Progenitor cell of endocrine pancreas (in vitro differentiated cells): ENCODE results near the gene ETV7. TPM values are rescaled to one million over a fixed set of nuclear protein-coding genes. Genes with fewer than 3 reads are reported as not detected.

Source experiments
- DNase-seq: peaks from one replicate; pipeline ENCODE4 v3.0.0; 2021; ENCODE audit warnings: low spot score; ENCODE audit not compliant: unreplicated experiment
- H3K27ac Mint-ChIP-seq: 2 replicates; pipeline ENCODE4 v1.8.0; 2021; ENCODE audit warnings: mild to moderate bottlenecking, moderate library complexity, mixed read lengths
- H3K27me3 Mint-ChIP-seq: 2 replicates; pipeline ENCODE4 v1.8.0; 2021; ENCODE audit warnings: mixed read lengths
- H3K36me3 Mint-ChIP-seq: 2 replicates; pipeline ENCODE4 v1.8.0; 2022; ENCODE audit warnings: mixed read lengths; ENCODE audit not compliant: insufficient read depth
- H3K4me1 Mint-ChIP-seq: 2 replicates; pipeline ENCODE4 v1.8.0; 2021; ENCODE audit warnings: low read depth, mixed read lengths
- H3K4me3 Mint-ChIP-seq: 2 replicates; pipeline ENCODE4 v1.8.0; 2021; ENCODE audit warnings: low read depth, mild to moderate bottlenecking, moderate library complexity, mixed read lengths
- H3K9me3 Mint-ChIP-seq: 2 replicates; pipeline ENCODE4 v1.8.0; 2021; ENCODE audit warnings: low read depth, mixed read lengths
- total RNA-seq: library from RNA; stranded (reverse); gene quantifications from 2 replicates; pipeline ENCODE4 v1.2.1, GENCODE V29; 2021
- TF ChIP-seq, protein P1 (sequence below): fragments of 200-600 bp; sonication (generic); IDR thresholded peaks from one replicate; pipeline ENCODE4 v1.5.0; 2021; ENCODE audit warnings: antibody characterized with exemption, mild to moderate bottlenecking; ENCODE audit not compliant: unreplicated experiment

Gene ETV7
- total RNA-seq, 1 donor from 2014 or later, result not detected

GRCh38 chr6:36355819-36356218 lies 31.6 kb downstream of the ETV7 start:
- DNase-seq, result no peak
- no peak overlapping the region for H3K4me3 Mint-ChIP-seq
- H3K27ac Mint-ChIP-seq, result no peak overlapping the region

GRCh38 chr6:36353411-36353915 lies 34.0 kb downstream of the ETV7 start:
- H3K4me3 Mint-ChIP-seq, result no peak overlapping the region
- H3K9me3 Mint-ChIP-seq, result peaks cover 9% of the 10 kb centered on the region
- DNase-seq, result no peak
- H3K27me3 Mint-ChIP-seq, result no peaks in the 10 kb centered on the region
- no peak overlapping the region for H3K27ac Mint-ChIP-seq
- TF ChIP-seq, protein P1, sequence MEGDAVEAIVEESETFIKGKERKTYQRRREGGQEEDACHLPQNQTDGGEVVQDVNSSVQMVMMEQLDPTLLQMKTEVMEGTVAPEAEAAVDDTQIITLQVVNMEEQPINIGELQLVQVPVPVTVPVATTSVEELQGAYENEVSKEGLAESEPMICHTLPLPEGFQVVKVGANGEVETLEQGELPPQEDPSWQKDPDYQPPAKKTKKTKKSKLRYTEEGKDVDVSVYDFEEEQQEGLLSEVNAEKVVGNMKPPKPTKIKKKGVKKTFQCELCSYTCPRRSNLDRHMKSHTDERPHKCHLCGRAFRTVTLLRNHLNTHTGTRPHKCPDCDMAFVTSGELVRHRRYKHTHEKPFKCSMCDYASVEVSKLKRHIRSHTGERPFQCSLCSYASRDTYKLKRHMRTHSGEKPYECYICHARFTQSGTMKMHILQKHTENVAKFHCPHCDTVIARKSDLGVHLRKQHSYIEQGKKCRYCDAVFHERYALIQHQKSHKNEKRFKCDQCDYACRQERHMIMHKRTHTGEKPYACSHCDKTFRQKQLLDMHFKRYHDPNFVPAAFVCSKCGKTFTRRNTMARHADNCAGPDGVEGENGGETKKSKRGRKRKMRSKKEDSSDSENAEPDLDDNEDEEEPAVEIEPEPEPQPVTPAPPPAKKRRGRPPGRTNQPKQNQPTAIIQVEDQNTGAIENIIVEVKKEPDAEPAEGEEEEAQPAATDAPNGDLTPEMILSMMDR, result no peak
- H3K4me1 Mint-ChIP-seq, result peaks cover 4% of the 10 kb centered on the region
- no peaks in the 10 kb centered on the region for H3K36me3 Mint-ChIP-seq

More at GRCh38 chr6:36355819-36356218, 31.6 kb downstream of the ETV7 start:
- TF ChIP-seq, protein P1, result no peak
- H3K9me3 Mint-ChIP-seq, result peaks cover 9% of the 10 kb centered on the region
- H3K36me3 Mint-ChIP-seq, result no peaks in the 10 kb centered on the region
- no peaks in the 10 kb centered on the region for H3K27me3 Mint-ChIP-seq
- H3K4me1 Mint-ChIP-seq, result peaks cover 2% of the 10 kb centered on the region

- no peak overlapping the region for H3K27ac Mint-ChIP-seq
- no peak overlapping the region for H3K4me3 Mint-ChIP-seq
- H3K4me1 Mint-ChIP-seq, result peaks cover 7% of the 10 kb centered on the region
- peaks cover 9% of the 10 kb centered on the region for H3K9me3 Mint-ChIP-seq
- H3K36me3 Mint-ChIP-seq, result no peaks in the 10 kb centered on the region
- DNase-seq, result no peak
- TF ChIP-seq, protein P1, result no peak
- no peaks in the 10 kb centered on the region for H3K27me3 Mint-ChIP-seq
These were observed 34.9 kb downstream of the ETV7 start for GRCh38 chr6:36352477-36353157.

GRCh38 chr6:36350681-36351571 lies 36.5 kb downstream of the ETV7 start:
- no peak overlapping the region for H3K27ac Mint-ChIP-seq

GRCh38 chr6:36350082-36350481 lies 37.4 kb downstream of the ETV7 start:
- H3K27ac Mint-ChIP-seq, result no peak overlapping the region
- H3K4me1 Mint-ChIP-seq, result peaks cover 10% of the 10 kb centered on the region
- H3K9me3 Mint-ChIP-seq, result peaks cover 9% of the 10 kb centered on the region
- TF ChIP-seq, protein P1, result no peak
- no peak overlapping the region for H3K4me3 Mint-ChIP-seq
- H3K36me3 Mint-ChIP-seq, result no peaks in the 10 kb centered on the region
- DNase-seq, result no peak
- no peaks in the 10 kb centered on the region for H3K27me3 Mint-ChIP-seq

More at GRCh38 chr6:36350681-36351571, 36.5 kb downstream of the ETV7 start:
- Mint-ChIP-seq H3K9me3 (peaks cover 9% of the 10 kb centered on the region), H3K4me3 (no peak overlapping the region), H3K4me1 (peaks cover 10% of the 10 kb centered on the region), H3K36me3 (no peaks in the 10 kb centered on the region), H3K27me3 (no peaks in the 10 kb centered on the region)
- DNase-seq, result no peak
- TF ChIP-seq, protein P1, result no peak
